Adrenal gland (tissue), 5 donors: Measurements from ENCODE around the gene COL18A1.

Source experiments
- POLR2A ChIP-seq, 2 donors: fragments of 450-650 bp; IDR thresholded peaks; one replicate each; pipeline ENCODE4 v1.6.1; 2017; ENCODE audit warnings: antibody characterized with exemption in 2 of 2, mild to moderate bottlenecking in 2 of 2, moderate library complexity in 1 of 2
- TF ChIP-seq, protein P1 (sequence below), 6 experiments: fragments of 450-650 bp in 4 of 6; fragments of 200-600 bp in 2 of 6; sonication (generic) in 1 of 6; IDR thresholded peaks; 1 replicate in 5 of 6; 2 replicates in 1 of 6; pipeline versions ENCODE4 v1.5.1 to v1.8.0; 2016 to 2021; ENCODE audit warnings: antibody characterized with exemption in 6 of 6, mild to moderate bottlenecking in 2 of 6, moderate library complexity in 1 of 6
- donor health status: DM: no; HTN: no; CAD: no.

GRCh38 chr21:45521241-45521640, 116.3 kb downstream of the COL18A1 start:
- TF ChIP-seq, protein P1, sequence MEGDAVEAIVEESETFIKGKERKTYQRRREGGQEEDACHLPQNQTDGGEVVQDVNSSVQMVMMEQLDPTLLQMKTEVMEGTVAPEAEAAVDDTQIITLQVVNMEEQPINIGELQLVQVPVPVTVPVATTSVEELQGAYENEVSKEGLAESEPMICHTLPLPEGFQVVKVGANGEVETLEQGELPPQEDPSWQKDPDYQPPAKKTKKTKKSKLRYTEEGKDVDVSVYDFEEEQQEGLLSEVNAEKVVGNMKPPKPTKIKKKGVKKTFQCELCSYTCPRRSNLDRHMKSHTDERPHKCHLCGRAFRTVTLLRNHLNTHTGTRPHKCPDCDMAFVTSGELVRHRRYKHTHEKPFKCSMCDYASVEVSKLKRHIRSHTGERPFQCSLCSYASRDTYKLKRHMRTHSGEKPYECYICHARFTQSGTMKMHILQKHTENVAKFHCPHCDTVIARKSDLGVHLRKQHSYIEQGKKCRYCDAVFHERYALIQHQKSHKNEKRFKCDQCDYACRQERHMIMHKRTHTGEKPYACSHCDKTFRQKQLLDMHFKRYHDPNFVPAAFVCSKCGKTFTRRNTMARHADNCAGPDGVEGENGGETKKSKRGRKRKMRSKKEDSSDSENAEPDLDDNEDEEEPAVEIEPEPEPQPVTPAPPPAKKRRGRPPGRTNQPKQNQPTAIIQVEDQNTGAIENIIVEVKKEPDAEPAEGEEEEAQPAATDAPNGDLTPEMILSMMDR (IDR thresholded peaks at IDR 0.05): no peak
- no peak for TF ChIP-seq POLR2A (IDR thresholded peaks at IDR 0.05)
